IMR-90 (cell line): Measurements from ENCODE around the gene EXT2. TPM values are rescaled to one million over a fixed set of nuclear protein-coding genes. Genes with fewer than 3 reads are reported as not detected.

Source experiments
- ATAC-seq: fragments of 200-7000 bp; cut with Tn5 transposase; 2 replicates; pipeline ENCODE4 v1.9.1; 2020; ENCODE audit warnings: low read depth, mild to moderate bottlenecking, moderate library complexity
- BruUV-seq: library from RNA; stranded (reverse); fragments of 400-500 nt; replicated peaks from 2 replicates; lab custom pipeline; 2021; lab: Mats Ljungman, UMichigan
- CTCF ChIA-PET: fragments of 300-600 bp; formaldehyde crosslinking; extraction: SDS; loops from one replicate; lab custom pipeline; 2021; ENCODE audit warnings: antibody characterized with exemption; lab: Yijun Ruan, JAX
- POLR2A ChIA-PET: fragments of 300-600 bp; sonication (Branson Sonifier 250); formaldehyde crosslinking; loops from one replicate; lab custom pipeline; 2022; ENCODE audit warnings: antibody characterized with exemption; ENCODE audit not compliant: unreplicated experiment; lab: Charles Lee
- DNase-seq: peaks from one replicate; pipeline ENCODE4 v3.0.0; 2013
- H2AFZ ChIP-seq: replicated peaks from 2 replicates; pipeline ENCODE3; 2013; ENCODE audit warnings: low read length, mild to moderate bottlenecking; ENCODE audit not compliant: poor library complexity
- H2AK5ac ChIP-seq: 2 replicates; pipeline ENCODE4 v1.6.1; 2013; ENCODE audit warnings: low read depth, low read length, inconsistent platforms
- H2AK9ac ChIP-seq: replicated peaks from 2 replicates; pipeline ENCODE3; 2013; ENCODE audit warnings: mild to moderate bottlenecking, low read depth, low read length, moderate library complexity; ENCODE audit not compliant: poor library complexity
- H2BK120ac ChIP-seq: 2 replicates; pipeline ENCODE4 v1.6.1; 2013; ENCODE audit warnings: low read depth, low read length, inconsistent platforms
- H2BK15ac ChIP-seq: 3 replicates; pipeline ENCODE4 v1.6.1; 2013; ENCODE audit warnings: low read depth, low read length, inconsistent platforms
- H2BK20ac ChIP-seq: 2 replicates; pipeline ENCODE4 v1.6.1; 2013; ENCODE audit warnings: low read depth, mild to moderate bottlenecking, inconsistent platforms, low read length, moderate library complexity
- H2BK5ac ChIP-seq: 2 replicates; pipeline ENCODE4 v1.6.1; 2013; ENCODE audit warnings: mild to moderate bottlenecking, low read depth, low read length, inconsistent platforms; ENCODE audit not compliant: poor library complexity, severe bottlenecking
- H3K14ac ChIP-seq: replicated peaks from 2 replicates; pipeline ENCODE4 v1.6.1; 2013; ENCODE audit warnings: low read depth, low read length, inconsistent platforms
- H3K18ac ChIP-seq: 2 replicates; pipeline ENCODE4 v1.6.1; 2013; ENCODE audit warnings: low read depth, low read length, control low read depth
- H3K23ac ChIP-seq: 2 replicates; pipeline ENCODE4 v1.6.1; 2013; ENCODE audit warnings: low read depth, low read length, inconsistent platforms
- H3K27ac ChIP-seq: 2 replicates; pipeline ENCODE4 v1.5.1; 2013; ENCODE audit warnings: mild to moderate bottlenecking, control low read depth, low read length; ENCODE audit not compliant: insufficient read depth
- H3K27me3 ChIP-seq: 2 replicates; pipeline ENCODE4 v1.6.1; 2013; ENCODE audit warnings: low read length; ENCODE audit not compliant: control insufficient read depth, insufficient read depth
- H3K36me3 ChIP-seq: 2 replicates; pipeline ENCODE4 v1.6.1; 2013; ENCODE audit warnings: low read length, mixed read lengths; ENCODE audit not compliant: control insufficient read depth, insufficient read depth
- H3K4ac ChIP-seq: 2 replicates; pipeline ENCODE4 v1.6.1; 2013; ENCODE audit warnings: low read depth, low read length, inconsistent platforms
- H3K4me1 ChIP-seq: 2 replicates; pipeline ENCODE4 v1.6.1; 2013; ENCODE audit warnings: low read length, mixed read lengths; ENCODE audit not compliant: control insufficient read depth, insufficient read depth
- H3K4me2 ChIP-seq: 2 replicates; pipeline ENCODE4 v1.6.1; 2013; ENCODE audit warnings: low read depth, mild to moderate bottlenecking, control low read depth, low read length, moderate library complexity
- H3K4me3 ChIP-seq: 2 replicates; pipeline ENCODE4 v1.5.1; 2013; ENCODE audit warnings: low read depth, mild to moderate bottlenecking, control low read depth, low read length, moderate library complexity; ENCODE audit not compliant: insufficient read depth
- H3K56ac ChIP-seq: 2 replicates; pipeline ENCODE4 v1.6.1; 2013; ENCODE audit warnings: low read length, inconsistent platforms; ENCODE audit not compliant: insufficient read depth; ENCODE audit errors: extremely low read depth
- H3K79me1 ChIP-seq, 2 experiments: 2 replicates each; pipeline ENCODE4 v1.6.1; 2013; ENCODE audit warnings: low read length in 2 of 2, inconsistent platforms in 1 of 2, low read depth in 1 of 2
- H3K9ac ChIP-seq: 2 replicates; pipeline ENCODE4 v1.6.1; 2013; ENCODE audit warnings: low read depth, low read length, control low read depth
- H3K9me1 ChIP-seq: 2 replicates; pipeline ENCODE4 v1.6.1; 2013; ENCODE audit warnings: low read length, inconsistent platforms; ENCODE audit not compliant: insufficient read depth
- H3K9me3 ChIP-seq: 2 replicates; pipeline ENCODE4 v1.6.1; 2013; ENCODE audit warnings: low read length; ENCODE audit not compliant: control insufficient read depth, insufficient read depth
- H4K20me1 ChIP-seq: 2 replicates; pipeline ENCODE4 v1.6.1; 2013; ENCODE audit warnings: low read length, inconsistent platforms; ENCODE audit not compliant: insufficient read depth
- H4K5ac ChIP-seq: 2 replicates; pipeline ENCODE4 v1.6.1; 2013; ENCODE audit warnings: mild to moderate bottlenecking, low read depth, low read length, control low read depth
- H4K8ac ChIP-seq, 2 experiments: 2 replicates each; pipeline ENCODE4 v1.6.1; 2013; ENCODE audit warnings: low read depth in 2 of 2, low read length in 2 of 2, control low read depth in 1 of 2, inconsistent platforms in 1 of 2
- H4K91ac ChIP-seq: 2 replicates; pipeline ENCODE4 v1.6.1; 2013; ENCODE audit warnings: low read depth, low read length, inconsistent platforms; ENCODE audit not compliant: insufficient read depth
- FOS ChIP-seq: fragments of 150-350 bp; IDR thresholded peaks from 2 replicates; pipeline ENCODE4 v1.6.1; 2016; ENCODE audit warnings: low read depth, low read length
- POLR2A ChIP-seq: IDR thresholded peaks from 2 replicates; pipeline ENCODE4 v1.6.1; 2012; ENCODE audit warnings: mild to moderate bottlenecking, low read depth, low read length
- RAD21 ChIP-seq: IDR thresholded peaks from 2 replicates; pipeline ENCODE4 v1.6.1; 2012; ENCODE audit warnings: low read length, improper control_type of control experiment
- RFX5 ChIP-seq: IDR thresholded peaks from 2 replicates; pipeline ENCODE4 v1.8.0; 2012; ENCODE audit warnings: low read depth, mild to moderate bottlenecking, low read length, moderate library complexity
- WGBS, 2 experiments: methylation state at CpG; one replicate each; pipeline versions ENCODE4 v1.1.5 to v1.1.7; 2013; ENCODE audit warnings: missing lambda C conversion rate in 2 of 2; ENCODE audit not compliant: insufficient read length in 1 of 2; ENCODE audit errors: extremely low coverage in 2 of 2; 5-methylcytosine and 5-hydroxymethylcytosine counted together
- dilution Hi-C: fragments of 300-500 bp; cut with HindIII; formaldehyde crosslinking; loops from one replicate; pipeline ENCODE4 v1.14.3; 2018; ENCODE audit warnings: low sequenced_read_pairs; ENCODE audit not compliant: unreplicated experiment
- in situ Hi-C: fragments of 300-500 bp; cut with MboI; formaldehyde crosslinking; loops from 3 replicates; pipeline ENCODE4 v1.14.3; 2019; ENCODE audit warnings: low sequenced_read_pairs, inconsistent platforms, mixed read lengths
- intact Hi-C: fragments of 100-400 bp; cut with micrococcal nuclease; formaldehyde crosslinking; loops from 2 replicates; pipeline ENCODE4 v1.10.0; 2022
- polyA plus RNA-seq, 3 experiments: library from polyadenylated mRNA; depleted of rRNA; stranded (reverse); fragments of >200 nt; gene quantifications; 2 replicates each; pipeline ENCODE4 v1.2.3, GENCODE V29; 2012; ENCODE audit warnings: low replicate concordance in 1 of 3
- total RNA-seq: library from RNA; depleted of rRNA; stranded (reverse); fragments of >200 nt; gene quantifications from 2 replicates; pipeline ENCODE4 v1.2.3, GENCODE V29; 2012
- TF ChIP-seq, protein P1 (sequence below): fragments of 150-350 bp; IDR thresholded peaks from 2 replicates; pipeline ENCODE4 v1.6.1; 2016; ENCODE audit warnings: low read depth, mild to moderate bottlenecking, low read length, moderate library complexity, borderline replicate concordance

The EXT2 gene
- total and polyA plus RNA-seq, 2 of the 4 experiments (the other 2 are of a cell fraction): 75.0 to 85.3 TPM

DNA sequence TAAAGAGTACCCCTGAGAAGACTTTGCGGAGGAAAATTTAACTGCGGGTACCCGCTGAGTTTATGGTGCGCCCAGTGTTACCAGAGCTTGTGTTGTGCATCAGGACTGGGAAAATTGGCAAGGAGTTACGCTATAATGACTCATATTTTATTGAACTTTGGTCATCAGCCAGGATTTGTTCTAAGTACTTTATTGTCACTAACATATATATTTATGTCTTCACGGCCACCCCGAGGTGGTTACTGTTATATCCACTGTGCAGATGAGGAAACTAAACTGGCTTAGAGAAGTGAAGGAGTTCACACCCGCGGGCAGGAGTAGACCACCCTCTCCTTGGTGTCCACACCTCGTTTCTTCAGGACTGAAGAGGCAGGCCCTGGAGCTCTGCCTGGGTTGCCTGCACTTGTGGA lies 28.7 kb upstream of the EXT2 start:
- peaks cover 3% of the 10 kb centered on the region; the same call in 1 of the 2 replicates for H3K9me1 ChIP-seq
- peaks cover 3% of the 10 kb centered on the region; the same call in 1 of the 2 replicates for H3K27me3 ChIP-seq
- peak overlapping the region; percentile 69 for H3K9ac ChIP-seq
- H3K27ac ChIP-seq: peak overlapping the region; percentile 42
- ATAC-seq (no peak), DNase-seq (peak; percentile 69)
- in situ Hi-C loops: no loop called here
- no peak overlapping the region for H3K56ac ChIP-seq
- no peaks in the 10 kb centered on the region for H3K9me3 ChIP-seq
- no peak overlapping the region for H2BK15ac ChIP-seq
- intact Hi-C loops: no loop called here
- peak overlapping the region; percentile 55; the same call in 1 of the 2 replicates for H3K18ac ChIP-seq
- no TSS peak for BruUV-seq
- no peak overlapping the region for H2BK5ac ChIP-seq
- no peaks in the 10 kb centered on the region; a peak in 1 of 4 replicates for H3K79me1 ChIP-seq
- H4K20me1 ChIP-seq: no peaks in the 10 kb centered on the region
- peak overlapping the region; percentile 81 for H2AK9ac ChIP-seq
- dilution Hi-C loops: no loop called here
- no peak overlapping the region for H2BK20ac ChIP-seq
- POLR2A ChIA-PET: interaction anchor here (0.5 to 0.6 kb wide), 2 partner anchors 121 to 1646 kb away, joined by 5 to 6 read pairs; no protein-coding TSS in a partner anchor
- 0 out of 2 replicates have a peak overlapping the region, but pooled peaks have one; percentile 76 for H4K91ac ChIP-seq
- H2AFZ ChIP-seq: peak overlapping the region; percentile 92
- H3K4me1 ChIP-seq: peaks cover 3% of the 10 kb centered on the region; the same call in 1 of the 2 replicates
- no peak overlapping the region for H3K23ac ChIP-seq
- no peaks in the 10 kb centered on the region for H3K36me3 ChIP-seq
- CTCF ChIA-PET: interaction anchor here (0.6 kb wide), 2 partner anchors 557 to 1037 kb away, joined by 4 to 6 read pairs; no protein-coding TSS in a partner anchor
- no peak overlapping the region for H2BK120ac ChIP-seq
- H3K4me2 ChIP-seq: peak overlapping the region; percentile 60
- peak overlapping the region; percentile 80; the same call in 1 of the 2 replicates for H3K14ac ChIP-seq
- H3K4me3 ChIP-seq: peak overlapping the region; percentile 57
- peak overlapping the region; percentile 92 to 93; a peak in 3 of 4 replicates for H4K8ac ChIP-seq
- 82% methylated on average over 3 of the region's 10 CpGs; no CpG with 5 or more reads in 1 of the 2 experiments for WGBS, 2 experiments
- peak overlapping the region; percentile 90 for H3K4ac ChIP-seq
- H2AK5ac ChIP-seq: no peak overlapping the region
- TF ChIP-seq RAD21: no peak
- TF ChIP-seq RFX5: no peak
- TF ChIP-seq, protein P1, sequence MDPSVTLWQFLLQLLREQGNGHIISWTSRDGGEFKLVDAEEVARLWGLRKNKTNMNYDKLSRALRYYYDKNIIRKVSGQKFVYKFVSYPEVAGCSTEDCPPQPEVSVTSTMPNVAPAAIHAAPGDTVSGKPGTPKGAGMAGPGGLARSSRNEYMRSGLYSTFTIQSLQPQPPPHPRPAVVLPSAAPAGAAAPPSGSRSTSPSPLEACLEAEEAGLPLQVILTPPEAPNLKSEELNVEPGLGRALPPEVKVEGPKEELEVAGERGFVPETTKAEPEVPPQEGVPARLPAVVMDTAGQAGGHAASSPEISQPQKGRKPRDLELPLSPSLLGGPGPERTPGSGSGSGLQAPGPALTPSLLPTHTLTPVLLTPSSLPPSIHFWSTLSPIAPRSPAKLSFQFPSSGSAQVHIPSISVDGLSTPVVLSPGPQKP: no peak
- peak; percentile 29; the same call in 1 of the 2 replicates for TF ChIP-seq FOS
- 0 out of 2 replicates have a peak, but pooled peaks have one; percentile 8 for TF ChIP-seq POLR2A
- H4K5ac ChIP-seq: peak overlapping the region; percentile 51
